LNCaP clone FGC (cell line): ENCODE results near the gene ATF5.

ENCODE experiments used
- DNase-seq: peaks from one replicate; pipeline ENCODE4 v3.0.0-alpha.2; 2011; ENCODE audit warnings: low read depth
- H3K4me3 ChIP-seq: 2 replicates; pipeline ENCODE4 v1.5.1; 2011; ENCODE audit warnings: mild to moderate bottlenecking, low read depth, low read length, control low read depth
- TF ChIP-seq, protein P1 (sequence below): IDR thresholded peaks from 2 replicates; pipeline ENCODE4 v1.5.1; 2012; ENCODE audit warnings: mild to moderate bottlenecking; ENCODE audit not compliant: control insufficient read depth, insufficient read depth; ENCODE audit errors: extremely low read depth

The ATF5 gene

DNA sequence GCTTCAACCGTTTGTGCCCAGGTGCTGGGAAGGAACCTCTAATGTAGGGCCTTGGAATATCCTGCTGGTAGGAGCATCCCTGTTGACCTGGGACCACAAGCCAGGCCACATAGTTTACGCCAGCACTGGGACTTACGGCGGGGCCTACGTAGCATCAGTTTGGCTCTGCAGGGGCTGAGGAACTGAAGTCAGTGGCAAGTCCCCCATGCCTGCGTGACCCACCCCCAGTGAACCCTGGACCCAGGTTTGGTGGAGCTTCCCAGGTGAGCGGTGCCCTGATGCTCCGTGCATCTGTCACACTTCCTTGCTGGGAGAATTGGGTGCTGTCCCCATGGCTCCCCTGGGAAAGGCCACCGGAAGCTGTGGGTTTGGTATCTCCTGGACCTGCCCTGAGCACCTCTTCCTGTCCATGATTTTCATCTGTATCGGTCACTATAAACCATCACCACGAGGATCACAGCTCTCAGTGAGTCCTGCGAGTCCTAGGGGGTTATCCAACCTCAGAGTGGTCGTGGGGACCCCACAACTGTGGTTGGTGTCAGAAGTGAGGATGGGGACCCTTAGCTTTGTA lies 22.0 kb downstream of the ATF5 start:
- TF ChIP-seq, protein P1, sequence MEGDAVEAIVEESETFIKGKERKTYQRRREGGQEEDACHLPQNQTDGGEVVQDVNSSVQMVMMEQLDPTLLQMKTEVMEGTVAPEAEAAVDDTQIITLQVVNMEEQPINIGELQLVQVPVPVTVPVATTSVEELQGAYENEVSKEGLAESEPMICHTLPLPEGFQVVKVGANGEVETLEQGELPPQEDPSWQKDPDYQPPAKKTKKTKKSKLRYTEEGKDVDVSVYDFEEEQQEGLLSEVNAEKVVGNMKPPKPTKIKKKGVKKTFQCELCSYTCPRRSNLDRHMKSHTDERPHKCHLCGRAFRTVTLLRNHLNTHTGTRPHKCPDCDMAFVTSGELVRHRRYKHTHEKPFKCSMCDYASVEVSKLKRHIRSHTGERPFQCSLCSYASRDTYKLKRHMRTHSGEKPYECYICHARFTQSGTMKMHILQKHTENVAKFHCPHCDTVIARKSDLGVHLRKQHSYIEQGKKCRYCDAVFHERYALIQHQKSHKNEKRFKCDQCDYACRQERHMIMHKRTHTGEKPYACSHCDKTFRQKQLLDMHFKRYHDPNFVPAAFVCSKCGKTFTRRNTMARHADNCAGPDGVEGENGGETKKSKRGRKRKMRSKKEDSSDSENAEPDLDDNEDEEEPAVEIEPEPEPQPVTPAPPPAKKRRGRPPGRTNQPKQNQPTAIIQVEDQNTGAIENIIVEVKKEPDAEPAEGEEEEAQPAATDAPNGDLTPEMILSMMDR = no peak
- no peak overlapping the region for H3K4me3 ChIP-seq
- no peak for DNase-seq

DNA sequence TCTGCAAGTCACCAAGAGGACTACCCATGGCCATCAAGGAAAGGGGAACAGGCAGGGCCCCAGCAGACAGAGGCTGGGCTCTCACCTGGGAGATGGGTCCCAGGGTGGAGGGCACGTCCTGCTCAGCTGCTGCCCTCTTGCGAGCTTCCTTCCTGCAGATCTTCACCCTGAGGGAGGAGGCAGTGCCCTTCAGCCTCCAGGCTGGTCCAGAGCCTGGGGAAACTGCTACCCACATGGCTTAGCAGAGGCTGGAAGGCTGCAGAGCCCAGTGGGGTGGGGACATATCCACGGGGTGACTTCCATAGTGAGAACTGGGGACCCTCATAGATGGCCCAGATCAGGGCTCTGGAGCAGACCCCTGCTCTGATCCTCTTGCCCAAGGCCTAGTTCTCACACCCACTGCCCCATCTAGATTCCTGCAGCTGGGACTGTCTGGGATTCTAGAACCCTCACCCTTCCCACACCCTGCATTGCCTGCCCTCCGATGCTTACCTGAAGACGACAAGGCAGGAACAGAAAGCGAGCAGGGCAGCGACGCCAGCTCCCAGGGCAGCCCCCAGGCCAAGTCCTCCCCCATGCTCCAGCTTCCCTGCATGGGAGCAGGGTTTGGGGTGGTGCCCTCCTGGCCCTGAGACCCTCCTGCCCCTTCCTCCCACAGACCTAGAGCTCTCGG lies 22.9 kb downstream of the ATF5 start:
- H3K4me3 ChIP-seq = no peak overlapping the region
- DNase-seq = no peak
- TF ChIP-seq, protein P1 = no peak

DNA sequence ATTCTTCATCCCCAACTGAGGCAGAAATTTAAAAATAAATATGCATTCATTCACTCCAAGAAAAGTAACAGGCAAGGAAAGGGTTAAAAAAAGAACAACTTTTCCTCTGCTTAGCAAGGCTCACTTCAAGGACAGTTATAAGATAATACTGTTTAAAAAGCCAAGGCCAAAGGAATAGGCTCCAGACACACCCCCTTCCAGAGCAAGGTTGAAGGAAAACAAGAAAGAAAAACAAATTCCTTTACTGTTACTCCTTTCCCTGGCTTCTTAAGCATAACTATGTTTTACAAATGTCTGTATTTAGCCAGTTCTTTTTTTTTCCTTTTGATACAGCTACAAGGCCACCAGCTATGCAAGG lies 23.5 kb downstream of the ATF5 start:
- no peak overlapping the region for H3K4me3 ChIP-seq
- no peak for DNase-seq
- TF ChIP-seq, protein P1 = no peak

DNA sequence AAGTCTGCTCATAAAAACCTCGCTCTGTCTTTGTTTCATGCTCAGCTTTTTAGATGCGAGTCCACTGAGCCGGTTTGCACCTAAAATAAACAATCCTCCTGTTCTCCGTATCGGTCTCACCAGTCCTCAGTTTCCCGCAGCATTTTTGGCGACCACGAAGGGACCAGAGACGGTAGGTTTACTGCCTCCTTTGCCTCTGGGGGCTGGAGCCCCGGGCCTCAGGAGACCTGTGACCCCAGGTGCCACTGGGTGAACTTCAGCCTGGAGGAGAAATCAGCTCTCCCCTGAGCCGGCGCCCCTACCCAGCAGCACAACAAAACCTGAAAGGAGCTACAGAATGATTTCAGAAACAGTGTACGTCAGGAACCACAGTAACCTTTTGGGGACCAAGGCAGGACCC lies 23.9 kb downstream of the ATF5 start:
- TF ChIP-seq, protein P1 = no peak

DNA sequence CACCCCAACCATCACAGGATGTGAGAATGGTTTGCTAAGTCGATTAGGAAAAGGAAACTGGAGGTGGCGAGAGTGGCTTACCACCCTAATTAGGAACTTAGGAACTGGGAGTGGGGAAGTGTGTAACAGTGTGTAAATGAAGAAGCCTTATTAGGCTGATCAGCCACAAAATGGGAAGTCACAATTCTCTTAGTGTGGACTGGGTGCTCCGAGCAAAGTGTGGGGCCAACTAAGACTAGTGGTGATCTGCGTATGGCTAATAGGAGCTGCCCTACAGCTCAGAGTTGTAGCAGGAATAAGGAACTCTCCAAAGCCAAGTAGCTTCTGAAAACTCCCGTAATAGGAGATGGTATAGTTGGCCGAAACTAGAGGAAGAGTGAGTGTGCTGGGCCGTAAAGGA lies 24.4 kb downstream of the ATF5 start:
- DNase-seq = no peak
- H3K4me3 ChIP-seq = no peak overlapping the region
- TF ChIP-seq, protein P1 = no peak

More for the DNA sequence above, 23.9 kb downstream of the ATF5 start:
- no peak for DNase-seq
- H3K4me3 ChIP-seq = no peak overlapping the region

DNA sequence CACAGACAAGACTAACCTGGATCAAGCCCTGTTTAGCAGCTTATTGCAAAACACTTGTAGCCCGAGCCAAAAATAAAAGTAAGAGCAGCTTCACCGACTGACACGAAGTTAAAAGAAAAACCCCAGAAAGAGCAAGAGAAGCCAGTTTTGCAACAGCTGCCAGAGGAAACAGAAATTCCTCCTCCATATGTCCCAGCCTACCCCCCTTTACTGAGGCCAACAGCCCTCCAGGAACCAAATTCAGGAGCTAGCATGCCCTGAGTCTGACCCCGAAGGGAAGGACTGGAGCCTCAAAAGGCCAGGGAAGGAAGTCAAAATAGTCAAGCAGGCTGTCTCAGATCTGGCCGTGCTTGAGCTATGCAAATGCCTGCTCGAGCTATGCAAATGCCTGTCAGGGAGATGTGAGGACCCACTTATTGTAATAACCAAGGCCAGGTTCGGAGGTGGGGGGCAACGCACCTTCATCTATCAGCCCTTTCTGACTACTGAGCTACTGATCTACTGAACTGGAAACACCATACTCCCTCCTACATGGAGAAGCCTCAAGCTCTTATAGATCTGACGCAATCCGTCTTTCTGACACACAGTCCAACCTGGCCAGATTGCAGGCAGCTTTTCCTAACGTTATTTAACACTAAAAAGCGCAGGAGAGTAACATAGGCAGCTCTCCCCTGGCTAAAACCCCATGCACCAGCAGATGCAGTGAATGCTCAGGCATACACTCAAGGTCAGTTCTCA lies 25.3 kb downstream of the ATF5 start:
- DNase-seq = no peak
- TF ChIP-seq, protein P1 = no peak
- no peak overlapping the region for H3K4me3 ChIP-seq
